Endodermal cell (in vitro differentiated cells): ENCODE results near the gene TPST2. TPM values are rescaled to one million over a fixed set of nuclear protein-coding genes. Genes with fewer than 3 reads are reported as not detected.
A peak's percentile ranks its signal among the peaks of the same experiment; 100 is the strongest.
"Not testable (repeated sequence)": the region's sequence is repeated elsewhere in the genome, so short reads cannot be mapped to it uniquely, and the experiment has no call there.

Experiments used
- DNase-seq: peaks from one replicate; pipeline ENCODE4 v3.0.0-alpha.2; 2017
- H3K27ac ChIP-seq: 2 replicates; pipeline ENCODE4 v1.5.1; 2013; ENCODE audit warnings: mild to moderate bottlenecking, low read depth, low read length, moderate library complexity
- H3K27me3 ChIP-seq: 2 replicates; pipeline ENCODE4 v1.6.1; 2013; ENCODE audit warnings: mild to moderate bottlenecking, low read length, moderate library complexity; ENCODE audit not compliant: insufficient read depth, control insufficient read depth, poor library complexity, severe bottlenecking
- H3K36me3 ChIP-seq: 2 replicates; pipeline ENCODE4 v1.7.0; 2013; ENCODE audit warnings: mild to moderate bottlenecking, low read length, moderate library complexity; ENCODE audit not compliant: control insufficient read depth, insufficient read depth
- H3K4me1 ChIP-seq: one replicate; pipeline ENCODE4 v1.7.0; 2013; ENCODE audit warnings: low read length; ENCODE audit not compliant: control insufficient read depth, insufficient read depth
- H3K4me3 ChIP-seq: 2 replicates; pipeline ENCODE4 v1.5.1; 2013; ENCODE audit warnings: mild to moderate bottlenecking, low read length, moderate library complexity
- H3K9ac ChIP-seq: 2 replicates; pipeline ENCODE4 v1.6.1; 2013; ENCODE audit warnings: mild to moderate bottlenecking, low read length, moderate library complexity; ENCODE audit not compliant: poor library complexity, severe bottlenecking; ENCODE audit errors: extremely low read depth
- H3K9me3 ChIP-seq: 2 replicates; pipeline ENCODE4 v1.6.1; 2013; ENCODE audit warnings: mild to moderate bottlenecking, low read length, moderate library complexity; ENCODE audit not compliant: control insufficient read depth
- H3K27ac Mint-ChIP-seq: 2 replicates; pipeline ENCODE4 v1.8.0; 2020; ENCODE audit warnings: mixed read lengths
- H3K27me3 Mint-ChIP-seq: 2 replicates; pipeline ENCODE4 v1.8.0; 2021; ENCODE audit warnings: mild to moderate bottlenecking, mixed read lengths; ENCODE audit not compliant: insufficient read depth
- H3K36me3 Mint-ChIP-seq: 2 replicates; pipeline ENCODE4 v1.8.0; 2020; ENCODE audit warnings: low read depth, mixed read lengths
- H3K4me1 Mint-ChIP-seq: 2 replicates; pipeline ENCODE4 v1.8.0; 2020; ENCODE audit warnings: mixed read lengths
- H3K4me3 Mint-ChIP-seq: 2 replicates; pipeline ENCODE4 v1.8.0; 2020; ENCODE audit warnings: mild to moderate bottlenecking, moderate library complexity, mixed read lengths
- H3K9me3 Mint-ChIP-seq: 2 replicates; pipeline ENCODE4 v1.8.0; 2020; ENCODE audit warnings: mild to moderate bottlenecking, mixed read lengths
- CTCF ChIP-seq: fragments of 200-600 bp; sonication (generic); conservative IDR thresholded peaks from 2 replicates; pipeline ENCODE4 v1.5.0; 2021; ENCODE audit warnings: antibody characterized with exemption, mild to moderate bottlenecking
- WGBS, 2 experiments: methylation state at CpG; one replicate each; pipeline versions ENCODE4 v1.1.5 to v1.1.7; 2013; ENCODE audit warnings: missing lambda C conversion rate in 2 of 2, mixed read lengths in 1 of 2; ENCODE audit not compliant: insufficient coverage in 1 of 2, insufficient read length in 1 of 2; 5-methylcytosine and 5-hydroxymethylcytosine counted together
- total RNA-seq, 2 donors: library from RNA; stranded (reverse); fragmentation: NEBNext Ultra II Directional in 1 of 2; extraction: Animal tissue kit (Norgen Biotek cat#: 25700) in 1 of 2; gene quantifications; 2 replicates in 1 of 2; 3 replicates in 1 of 2; pipeline ENCODE4 v1.2.1, GENCODE V29; 2021

Gene TPST2
- total RNA-seq, 2 donors from 2014 or later: 38.9 to 53.2 TPM

DNA sequence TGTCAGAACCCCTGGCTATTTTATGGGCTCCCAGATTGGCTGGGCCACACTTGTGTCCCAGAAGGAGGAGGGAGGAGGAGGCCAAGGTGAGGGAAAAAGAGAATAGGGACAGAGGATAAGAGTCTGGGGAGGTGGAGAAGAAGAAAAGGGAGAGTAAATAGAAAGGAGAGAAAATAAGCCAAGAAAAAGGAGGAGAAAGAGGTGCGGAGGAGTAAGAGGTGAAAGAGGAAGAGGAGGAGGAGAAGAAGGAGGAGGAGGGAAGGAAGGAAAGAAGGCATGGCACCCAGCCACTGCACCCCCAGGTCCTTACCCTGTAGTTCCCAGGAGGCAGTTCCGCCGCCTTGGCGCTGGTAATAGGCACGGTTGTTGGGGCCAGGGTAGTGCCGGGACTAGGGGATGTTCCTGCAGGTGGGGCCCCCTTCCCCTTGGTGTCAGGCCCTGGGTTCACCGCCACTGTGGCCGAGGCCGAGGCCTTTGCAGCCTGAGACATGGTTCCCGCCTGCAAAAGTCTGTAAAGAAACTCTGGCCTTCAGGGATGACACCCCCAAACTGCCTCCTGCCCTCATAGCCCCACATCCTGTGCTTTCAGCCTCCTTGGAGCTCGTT, 26.0 kb upstream of the TPST2 start:
- Histone ChIP-seq H3K4me3 (no peak overlapping the region), H3K27ac (no peak overlapping the region), H3K9ac (no peak overlapping the region), H3K27me3 (no peaks in the 10 kb centered on the region), H3K9me3 (no peaks in the 10 kb centered on the region), H3K4me1 (peaks cover 25% of the 10 kb centered on the region), H3K36me3 (no peaks in the 10 kb centered on the region)
- TF ChIP-seq CTCF: no peak
- Mint-ChIP-seq H3K9me3 (no peaks in the 10 kb centered on the region), H3K4me3 (no peak overlapping the region), H3K4me1 (peaks cover 41% of the 10 kb centered on the region), H3K27me3 (peaks cover 2% of the 10 kb centered on the region), H3K36me3 (no peaks in the 10 kb centered on the region), H3K27ac (peak overlapping the region; percentile 54)
- WGBS, 2 experiments: 87 to 96% methylated on average over 8 to 11 of the region's 11 CpGs
- peak; percentile 62 for DNase-seq

- DNase-seq: no peak
- TF ChIP-seq CTCF: no peak
- H3K27ac Mint-ChIP-seq: no peak overlapping the region
- H3K27me3 Mint-ChIP-seq: peaks cover 2% of the 10 kb centered on the region
- Histone ChIP-seq H3K27me3 (no peaks in the 10 kb centered on the region), H3K36me3 (no peaks in the 10 kb centered on the region), H3K27ac (no peak overlapping the region), H3K9me3 (no peaks in the 10 kb centered on the region), H3K9ac (no peak overlapping the region), H3K4me3 (no peak overlapping the region), H3K4me1 (peaks cover 25% of the 10 kb centered on the region)
- no peaks in the 10 kb centered on the region for H3K9me3 Mint-ChIP-seq
- H3K4me1 Mint-ChIP-seq: peaks cover 41% of the 10 kb centered on the region
- no peaks in the 10 kb centered on the region for H3K36me3 Mint-ChIP-seq
- no peak overlapping the region for H3K4me3 Mint-ChIP-seq
- WGBS, 2 experiments: 60 to 75% methylated on average over 2 to 4 of the region's 5 CpGs
Observed at GRCh38 chr22:26615149-26615548, 25.2 kb upstream of the TPST2 start.

- peaks cover 41% of the 10 kb centered on the region for H3K4me1 Mint-ChIP-seq
- peak; percentile 66 for DNase-seq
- Histone ChIP-seq H3K4me3 (no peak overlapping the region), H3K27ac (no peak overlapping the region), H3K9ac (no peak overlapping the region), H3K36me3 (no peaks in the 10 kb centered on the region), H3K27me3 (no peaks in the 10 kb centered on the region), H3K9me3 (no peaks in the 10 kb centered on the region), H3K4me1 (peaks cover 25% of the 10 kb centered on the region)
- WGBS, 2 experiments: 37 to 41% methylated on average over 7 to 14 of the region's 14 CpGs
- peaks cover 2% of the 10 kb centered on the region for H3K27me3 Mint-ChIP-seq
- peak overlapping the region; percentile 36 for H3K4me3 Mint-ChIP-seq
- H3K9me3 Mint-ChIP-seq: no peaks in the 10 kb centered on the region
- no peak overlapping the region for H3K27ac Mint-ChIP-seq
- no peaks in the 10 kb centered on the region for H3K36me3 Mint-ChIP-seq
- no peak for TF ChIP-seq CTCF
Observed at GRCh38 chr22:26614322-26614721, 24.4 kb upstream of the TPST2 start.

DNA sequence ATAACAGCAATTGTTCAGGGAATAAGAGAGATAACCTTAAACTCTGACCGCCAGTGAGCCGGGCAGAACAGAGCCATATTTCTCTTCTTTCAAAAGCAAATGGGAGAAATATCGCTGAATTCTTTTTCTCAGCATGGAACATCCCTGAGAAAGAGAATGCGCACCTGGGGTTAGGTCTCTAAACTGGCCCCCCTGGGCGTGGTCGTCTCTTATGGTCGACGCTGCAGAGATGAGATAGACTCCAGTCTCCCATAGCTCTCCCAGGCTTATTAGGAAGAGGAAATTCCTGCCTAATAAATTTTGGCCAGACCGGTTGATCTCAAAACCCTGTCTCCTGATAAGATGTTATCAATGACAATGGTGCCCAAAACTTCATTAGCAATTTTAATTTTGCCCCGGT, 23.8 kb upstream of the TPST2 start:
- not testable (repeated sequence) for H3K36me3 Mint-ChIP-seq, H3K36me3 ChIP-seq, H3K27me3 ChIP-seq, H3K4me3 ChIP-seq, H3K9me3 Mint-ChIP-seq, H3K9ac ChIP-seq, H3K9me3 ChIP-seq, H3K27me3 Mint-ChIP-seq, H3K27ac Mint-ChIP-seq, H3K27ac ChIP-seq
- peaks cover 41% of the 10 kb centered on the region for H3K4me1 Mint-ChIP-seq
- DNase-seq: peak; percentile 85
- 5 to 12% methylated on average over 6 to 8 of the region's 10 CpGs for WGBS, 2 experiments
- peaks cover 25% of the 10 kb centered on the region for H3K4me1 ChIP-seq
- H3K4me3 Mint-ChIP-seq: peak overlapping the region; percentile 36
